ENCODE data around the gene ALOX15B. TPM values are rescaled to one million over a fixed set of nuclear protein-coding genes. Genes with fewer than 3 reads are reported as not detected.

ALOX15B gene
- total RNA-seq, 1 donor from 2014 or later: 80.2 TPM

GRCh38 chr17:8047769-8048110 lies 8.9 kb downstream of the ALOX15B start:
- no peaks in the 10 kb centered on the region for H3K9me3 ChIP-seq
- H3K27me3 ChIP-seq: no peaks in the 10 kb centered on the region
- peak; percentile 45 for DNase-seq
- no peak overlapping the region for H3K4me3 ChIP-seq
- no peak for ATAC-seq
- H3K4me1 ChIP-seq: no peaks in the 10 kb centered on the region
- H3K36me3 ChIP-seq: no peaks in the 10 kb centered on the region
- intact Hi-C loops (cut with DNase I): no loop called here
- no peak for TF ChIP-seq CTCF (IDR thresholded peaks at IDR 0.05)
- H3K27ac ChIP-seq: no peak overlapping the region

GRCh38 chr17:8048236-8048635 lies 9.4 kb downstream of the ALOX15B start:
- TF ChIP-seq CTCF (IDR thresholded peaks at IDR 0.05): no peak
- H3K27ac ChIP-seq: no peak overlapping the region
- H3K9me3 ChIP-seq: no peaks in the 10 kb centered on the region
- no peak for ATAC-seq
- no peak overlapping the region for H3K4me3 ChIP-seq
- H3K36me3 ChIP-seq: no peaks in the 10 kb centered on the region
- DNase-seq: peak; percentile 63
- no peaks in the 10 kb centered on the region for H3K4me1 ChIP-seq
- intact Hi-C loops (cut with DNase I): no loop called here
- no peaks in the 10 kb centered on the region for H3K27me3 ChIP-seq

GRCh38 chr17:8048736-8049135 lies 9.9 kb downstream of the ALOX15B start:
- ATAC-seq (no peak), DNase-seq (peak; percentile 48)
- Histone ChIP-seq H3K4me1 (no peaks in the 10 kb centered on the region), H3K9me3 (no peaks in the 10 kb centered on the region), H3K4me3 (no peak overlapping the region), H3K27ac (no peak overlapping the region), H3K27me3 (no peaks in the 10 kb centered on the region), H3K36me3 (no peaks in the 10 kb centered on the region)
- intact Hi-C loops (cut with DNase I): no loop called here
- TF ChIP-seq CTCF (IDR thresholded peaks at IDR 0.05): no peak

- Histone ChIP-seq H3K9me3 (no peaks in the 10 kb centered on the region), H3K4me3 (no peak overlapping the region), H3K27ac (no peak overlapping the region), H3K36me3 (no peaks in the 10 kb centered on the region), H3K4me1 (peaks cover 18% of the 10 kb centered on the region), H3K27me3 (no peaks in the 10 kb centered on the region)
- no peak for TF ChIP-seq CTCF (IDR thresholded peaks at IDR 0.05)
- DNase-seq: peak; percentile 34
- ATAC-seq: no peak
- intact Hi-C loops (cut with DNase I): no loop called here
Observed at GRCh38 chr17:8051831-8052230, 13.0 kb downstream of the ALOX15B start.

- intact Hi-C loops (cut with DNase I): no loop called here
- Histone ChIP-seq H3K27me3 (no peaks in the 10 kb centered on the region), H3K4me3 (no peak overlapping the region), H3K4me1 (peaks cover 22% of the 10 kb centered on the region), H3K27ac (no peak overlapping the region), H3K36me3 (no peaks in the 10 kb centered on the region), H3K9me3 (no peaks in the 10 kb centered on the region)
- no peak for DNase-seq
- ATAC-seq: no peak
- no peak for TF ChIP-seq CTCF (IDR thresholded peaks at IDR 0.05)
Observed at GRCh38 chr17:8052256-8053252, 13.7 kb downstream of the ALOX15B start.
